HepG2 (cell line): ENCODE data around the gene SOCS3. TPM values are rescaled to one million over a fixed set of nuclear protein-coding genes. Genes with fewer than 3 reads are reported as not detected.
A peak's percentile ranks its signal among the peaks of the same experiment; 100 is the strongest.

Experiments used
- ARNT2 ChIP-seq: sonication (generic); formaldehyde crosslinking; IDR thresholded peaks from 2 replicates; pipeline ENCODE4 v1.8.0; 2022; ENCODE audit warnings: mild to moderate bottlenecking, low read depth, missing genetic modification reagents, moderate library complexity
- CBX5 ChIP-seq: sonication (generic); formaldehyde crosslinking; IDR thresholded peaks from 2 replicates; pipeline ENCODE4 v1.4.0; 2020; ENCODE audit warnings: missing genetic modification reagents, borderline replicate concordance
- EP300 ChIP-seq, 3 experiments: sonication (generic) in 1 of 3; formaldehyde crosslinking in 1 of 3; IDR thresholded peaks; 2 replicates each; pipeline versions ENCODE4 v1.5.1 to v1.6.1; 2011 to 2020; ENCODE audit warnings: low read depth in 2 of 3, low read length in 2 of 3, borderline replicate concordance in 1 of 3, improper control_type of control experiment in 1 of 3, mild to moderate bottlenecking in 1 of 3, missing genetic modification reagents in 1 of 3, moderate library complexity in 1 of 3
- HMG20A ChIP-seq: IDR thresholded peaks from 2 replicates; pipeline ENCODE4 v1.6.1; 2016; ENCODE audit warnings: borderline replicate concordance
- ONECUT2 ChIP-seq: sonication (generic); formaldehyde crosslinking; IDR thresholded peaks from 2 replicates; pipeline ENCODE4 v1.4.0; 2020; ENCODE audit warnings: missing genetic modification reagents
- PRDM10 ChIP-seq: sonication (generic); formaldehyde crosslinking; IDR thresholded peaks from 2 replicates; pipeline ENCODE4 v1.4.0; 2020; ENCODE audit warnings: low read depth, missing genetic modification reagents
- SNAPC4 ChIP-seq: sonication (generic); formaldehyde crosslinking; IDR thresholded peaks from 2 replicates; pipeline ENCODE4 v1.4.0; 2020; ENCODE audit warnings: mild to moderate bottlenecking, missing genetic modification reagents
- SPEN ChIP-seq: sonication (generic); formaldehyde crosslinking; IDR thresholded peaks from 2 replicates; pipeline ENCODE4 v1.5.1; 2020; ENCODE audit warnings: low read depth, mild to moderate bottlenecking, missing genetic modification reagents
- TIGD3 ChIP-seq: sonication (generic); formaldehyde crosslinking; IDR thresholded peaks from 2 replicates; pipeline ENCODE4 v1.5.1; 2020; ENCODE audit warnings: mild to moderate bottlenecking, missing genetic modification reagents, borderline replicate concordance
- ZBTB14 ChIP-seq: sonication (generic); formaldehyde crosslinking; IDR thresholded peaks from 2 replicates; pipeline ENCODE4 v1.4.0; 2020; ENCODE audit warnings: missing genetic modification reagents
- ZNF18 ChIP-seq: sonication (generic); formaldehyde crosslinking; IDR thresholded peaks from 2 replicates; pipeline ENCODE4 v1.8.0; 2022; ENCODE audit warnings: mild to moderate bottlenecking, missing genetic modification reagents; ENCODE audit not compliant: insufficient replicate concordance
- ZNF329 ChIP-seq: sonication (generic); formaldehyde crosslinking; IDR thresholded peaks from 2 replicates; pipeline ENCODE4 v1.9.0; 2021; ENCODE audit warnings: low read depth, mild to moderate bottlenecking, missing genetic modification reagents
- ZNF724P ChIP-seq: sonication (generic); formaldehyde crosslinking; IDR thresholded peaks from 2 replicates; pipeline ENCODE4 v1.8.0; 2022; ENCODE audit warnings: missing genetic modification reagents, borderline replicate concordance
- ZNF788 ChIP-seq: sonication (generic); formaldehyde crosslinking; IDR thresholded peaks from 2 replicates; pipeline ENCODE4 v1.5.0; 2020; ENCODE audit warnings: mild to moderate bottlenecking, missing genetic modification reagents, borderline replicate concordance
- polyA plus RNA-seq, 8 experiments: library from polyadenylated mRNA; depleted of rRNA in 3 of 8; stranded (reverse) in 7 of 8; unstranded in 1 of 8; fragments of >200 nt; fragmentation: Illumina TruSeq in 4 of 8; extraction: Trizol in 4 of 8; gene quantifications; 2 replicates each; pipeline versions ENCODE4 v1.2.1 to v1.2.3, GENCODE V29; 2011 to 2016; ENCODE audit warnings: low read depth in 4 of 8, missing spikeins in 1 of 8, mixed read lengths in 1 of 8; ENCODE audit not compliant: insufficient read depth in 1 of 8
- total RNA-seq, 5 experiments: library from RNA; depleted of rRNA; stranded (reverse); fragments of >200 nt; fragmentation: Illumina TruSeq; extraction: Trizol; gene quantifications; 2 replicates each; pipeline ENCODE4 v1.2.3, GENCODE V29; 2016; ENCODE audit warnings: low read depth in 1 of 5

The SOCS3 gene
- total and polyA plus RNA-seq, 2 of the 13 experiments (the other 11 are each of a cell fraction or from before 2014, with no cell fraction given), result 0.77 to 2.4 TPM

GRCh38 chr17:78351449-78352006, 8.3 kb downstream of the SOCS3 start (continued):
- TF ChIP-seq CBX5 (CRISPR knock-in tag), result peak; percentile 52; the same call in 1 of the 2 replicates
- TF ChIP-seq SNAPC4 (CRISPR knock-in tag), result no peak
- TF ChIP-seq ARNT2, result peak; percentile 66; the same call in 1 of the 2 replicates
- TF ChIP-seq ZNF788 (CRISPR knock-in tag), result peak; percentile 21; the same call in 1 of the 2 replicates
- TF ChIP-seq SPEN (CRISPR knock-in tag), result no peak
- no peak for TF ChIP-seq ZNF18
- no peak for TF ChIP-seq TIGD3 (CRISPR knock-in tag)
- TF ChIP-seq ZBTB14, result no peak
- TF ChIP-seq ZNF329 (CRISPR knock-in tag), result no peak
- TF ChIP-seq EP300 (IDR thresholded peaks at IDR 0.05; ENCODE audit: low read depth in 2 of 2, low read length in 2 of 2), result peak; percentile 28 to 55; a peak in 2 of 4 replicates
- no peak; the same call in 1 of the 2 replicates for TF ChIP-seq EP300 (CRISPR knock-in tag; IDR thresholded peaks at IDR 0.05; ENCODE audit: borderline replicate concordance)
- 0 out of 2 replicates have a peak, but pooled peaks have one; percentile 29 for TF ChIP-seq ZNF724P
- TF ChIP-seq HMG20A (CRISPR knock-in tag), result peak; percentile 80
- 0 out of 2 replicates have a peak, but pooled peaks have one; percentile 33 for TF ChIP-seq PRDM10 (CRISPR knock-in tag)
- TF ChIP-seq ONECUT2, result no peak
